Upper lobe of left lung (tissue), 6 donors: ENCODE measurements around the gene LYZ. TPM values are rescaled to one million over a fixed set of nuclear protein-coding genes. Genes with fewer than 3 reads are reported as not detected.

Experiments
- ATAC-seq, 2 donors: fragments of 200-7000 bp; cut with Tn5 transposase; one replicate each; pipeline ENCODE4 v1.9.1; 2022; ENCODE audit warnings: mild to moderate bottlenecking in 2 of 2, moderate library complexity in 2 of 2; ENCODE audit not compliant: low FRiP score in 2 of 2
- DNase-seq, 2 donors: peaks; one replicate each; pipeline ENCODE4 v3.0.0-alpha.2; 2019 to 2020
- H3K27ac ChIP-seq, 4 donors: fragments of 200-600 bp; sonication (generic); one replicate each; pipeline ENCODE4 v1.5.1; 2016 to 2019
- H3K27me3 ChIP-seq, 4 donors: fragments of 200-600 bp; sonication (generic); one replicate each; pipeline ENCODE4 v1.5.1; 2017 to 2019
- H3K36me3 ChIP-seq, 4 donors: fragments of 200-600 bp; sonication (generic); one replicate each; pipeline ENCODE4 v1.5.1; 2016 to 2019
- H3K4me1 ChIP-seq, 4 donors: fragments of 200-600 bp; sonication (generic); one replicate each; pipeline ENCODE4 v1.5.1; 2018 to 2019
- H3K4me3 ChIP-seq, 4 donors: fragments of 200-600 bp; sonication (generic); one replicate each; pipeline ENCODE4 v1.5.1; 2017 to 2019; ENCODE audit warnings: mild to moderate bottlenecking in 2 of 4, moderate library complexity in 1 of 4
- H3K9me3 ChIP-seq, 4 donors: fragments of 200-600 bp; sonication (generic); one replicate each; pipeline ENCODE4 v1.5.1; 2018 to 2019
- CTCF ChIP-seq, 6 experiments: fragments of 450-650 bp in 4 of 6; fragments of 200-600 bp in 2 of 6; sonication (generic) in 2 of 6; IDR thresholded peaks; one replicate each; pipeline ENCODE4 v1.5.1; 2016 to 2019; ENCODE audit warnings: antibody characterized with exemption in 6 of 6
- EP300 ChIP-seq, 4 donors: sonication (generic); formaldehyde crosslinking; IDR thresholded peaks; one replicate each; pipeline ENCODE4 v1.5.1; 2017; ENCODE audit warnings: antibody characterized with exemption in 4 of 4, control low read depth in 2 of 4
- POLR2A ChIP-seq, 4 donors: fragments of 450-650 bp; IDR thresholded peaks; one replicate each; pipeline ENCODE4 v1.5.1; 2016 to 2017; ENCODE audit warnings: antibody characterized with exemption in 4 of 4, mild to moderate bottlenecking in 2 of 4
- POLR2AphosphoS5 ChIP-seq, 2 donors: sonication (generic); formaldehyde crosslinking; IDR thresholded peaks; one replicate each; pipeline ENCODE4 v1.5.1; 2017; ENCODE audit warnings: antibody characterized with exemption in 2 of 2
- WGBS, 2 donors: methylation state at CpG; one replicate each; pipeline ENCODE4 v1.1.5; 2017 to 2018; 5-methylcytosine and 5-hydroxymethylcytosine counted together
- total RNA-seq, 6 donors: library from RNA; depleted of rRNA in 4 of 6; stranded (reverse); fragments of >200 nt in 4 of 6; gene quantifications; one replicate each; pipeline versions ENCODE4 v1.1.0 to v1.2.1, GENCODE V29; 2016 to 2021
- donor health status: DM: no; HTN: no; CAD: no; lungs with moderate emphysema.
- donor health status: DM: no; HTN: yes; CAD: no; lungs with severe emphysema.

Gene LYZ
- total RNA-seq, 6 donors from 2014 or later: 52.9 to 1,947 (median 459) TPM

- ATAC-seq (no peak), DNase-seq (peak in 1 of 2 donors; percentile 36)
- no peaks in the 10 kb centered on the region for H3K9me3 ChIP-seq
- H3K27ac ChIP-seq: peak overlapping the region in 2 of 4 donors; percentile 42 to 47
- peaks cover 7 to 47% (median 32%) of the 10 kb centered on the region in 4 donors for H3K4me1 ChIP-seq
- H3K36me3 ChIP-seq: no peaks in the 10 kb centered on the region
- H3K4me3 ChIP-seq: no peak overlapping the region
- no peaks in the 10 kb centered on the region for H3K27me3 ChIP-seq
- WGBS, 2 donors: 35 to 43% methylated on average over 2 of the region's 2 CpGs
- TF ChIP-seq EP300 (IDR thresholded peaks at IDR 0.05): no peak
- TF ChIP-seq POLR2A (IDR thresholded peaks at IDR 0.05): no peak
- TF ChIP-seq POLR2AphosphoS5 (IDR thresholded peaks at IDR 0.05): no peak
- no peak for TF ChIP-seq CTCF (IDR thresholded peaks at IDR 0.05)
Observed at GRCh38 chr12:69339999-69340398, 8.2 kb upstream of the LYZ start.

GRCh38 chr12:69341328-69341727 lies 6.9 kb upstream of the LYZ start:
- H3K4me1 ChIP-seq: peaks cover 7 to 47% (median 32%) of the 10 kb centered on the region in 4 donors

GRCh38 chr12:69342421-69342820 lies 5.8 kb upstream of the LYZ start:
- Histone ChIP-seq H3K4me3 (no peak overlapping the region), H3K4me1 (peaks cover 3 to 40% (median 32%) of the 10 kb centered on the region in 4 donors), H3K9me3 (no peaks in the 10 kb centered on the region), H3K27me3 (no peaks in the 10 kb centered on the region), H3K27ac (peak overlapping the region in 1 of 4 donors; percentile 36), H3K36me3 (no peaks in the 10 kb centered on the region)
- WGBS, 2 donors: 70 to 71% methylated on average over 2 of the region's 2 CpGs
- TF ChIP-seq CTCF (IDR thresholded peaks at IDR 0.05) (no peak), POLR2AphosphoS5 (IDR thresholded peaks at IDR 0.05) (no peak), POLR2A (IDR thresholded peaks at IDR 0.05) (no peak), EP300 (IDR thresholded peaks at IDR 0.05) (no peak)
- DNase-seq (no peak), ATAC-seq (no peak)

More at GRCh38 chr12:69341328-69341727, 6.9 kb upstream of the LYZ start:
- Histone ChIP-seq H3K9me3 (no peaks in the 10 kb centered on the region), H3K36me3 (no peaks in the 10 kb centered on the region), H3K27me3 (no peaks in the 10 kb centered on the region), H3K4me3 (no peak overlapping the region), H3K27ac (peak overlapping the region in 2 of 4 donors; percentile 47 to 56)
- peak in 1 of 2 donors; percentile 64 for DNase-seq
- TF ChIP-seq CTCF (IDR thresholded peaks at IDR 0.05): no peak
- no peak for TF ChIP-seq POLR2A (IDR thresholded peaks at IDR 0.05)
- no peak for TF ChIP-seq EP300 (IDR thresholded peaks at IDR 0.05)
- no peak for TF ChIP-seq POLR2AphosphoS5 (IDR thresholded peaks at IDR 0.05)
- 51 to 56% methylated on average over 5 of the region's 5 CpGs for WGBS, 2 donors
- peak; percentile 58 to 70 for ATAC-seq

GRCh38 chr12:69343357-69343756 lies 4.8 kb upstream of the LYZ start:
- Histone ChIP-seq H3K4me1 (peaks cover 3 to 35% (median 31%) of the 10 kb centered on the region in 4 donors), H3K9me3 (no peaks in the 10 kb centered on the region), H3K27me3 (no peaks in the 10 kb centered on the region), H3K36me3 (no peaks in the 10 kb centered on the region), H3K27ac (peak overlapping the region in 2 of 4 donors; percentile 27 to 50), H3K4me3 (no peak overlapping the region)
- ATAC-seq: peak in 1 of 2 donors; percentile 50
- 40 to 44% methylated on average over 3 of the region's 3 CpGs for WGBS, 2 donors
- no peak for DNase-seq
- no peak for TF ChIP-seq POLR2A (IDR thresholded peaks at IDR 0.05)
- TF ChIP-seq EP300 (IDR thresholded peaks at IDR 0.05): no peak
- no peak for TF ChIP-seq CTCF (IDR thresholded peaks at IDR 0.05)
- TF ChIP-seq POLR2AphosphoS5 (IDR thresholded peaks at IDR 0.05): no peak
